Stimulated activated CD8-positive, alpha-beta memory T cell treated with anti-CD3 and anti-CD28 coated beads, Interleukin-12 subunit alpha, Interleukin-12 subunit beta, amount 100 ng/mL, for 24 hours (primary cell): ENCODE data around the gene MISP3.
"Not testable (repeated sequence)": the region's sequence is repeated elsewhere in the genome, so short reads cannot be mapped to it uniquely, and the experiment has no call there.

Experiments
- DNase-seq: peaks from one replicate; pipeline ENCODE4 v3.0.0-alpha.2; 2020; ENCODE audit errors: extremely low read depth

MISP3 gene

DNA sequence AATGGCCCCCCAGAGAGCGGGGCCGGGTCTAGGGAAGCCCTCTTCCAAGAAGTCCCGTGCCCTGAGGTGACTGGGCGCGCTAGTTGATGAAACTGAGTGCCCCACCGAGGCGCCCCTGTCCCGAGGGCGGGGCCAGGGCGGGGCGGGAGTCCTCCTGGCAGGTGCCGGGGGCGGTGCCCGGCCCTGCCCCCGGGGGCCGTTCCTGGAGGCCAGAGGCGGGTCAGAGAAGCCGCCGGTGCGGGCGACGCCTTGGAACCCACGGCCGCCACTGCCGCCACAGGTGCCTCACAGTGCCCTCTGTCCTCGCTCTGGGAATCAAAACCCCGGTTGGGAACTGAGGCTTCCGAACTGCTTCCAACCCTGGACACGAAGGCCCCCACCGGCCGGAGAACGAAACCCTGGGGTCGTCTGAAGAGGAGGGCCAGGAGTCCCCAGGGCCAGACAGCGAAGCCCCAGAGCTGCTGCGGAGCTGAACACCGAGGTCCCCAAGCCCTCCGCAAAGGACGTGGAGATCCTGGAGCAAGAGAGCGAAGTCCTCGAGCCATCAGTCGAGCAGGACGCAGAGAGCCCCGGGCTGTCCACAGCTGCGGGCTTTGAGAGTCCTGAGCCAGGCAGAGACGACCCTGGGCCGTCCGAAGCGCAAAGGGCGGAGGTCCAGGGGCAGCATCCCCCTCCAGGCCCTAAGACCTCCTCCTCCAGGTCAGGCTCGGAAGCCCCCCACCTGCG lies at the start of gene MISP3:
MISP3 (plus strand) TSS at position 252 of the 726 bp plus-strand sequence. CDS start 524 bp downstream, outside the sequence.
- no peak for DNase-seq

DNA sequence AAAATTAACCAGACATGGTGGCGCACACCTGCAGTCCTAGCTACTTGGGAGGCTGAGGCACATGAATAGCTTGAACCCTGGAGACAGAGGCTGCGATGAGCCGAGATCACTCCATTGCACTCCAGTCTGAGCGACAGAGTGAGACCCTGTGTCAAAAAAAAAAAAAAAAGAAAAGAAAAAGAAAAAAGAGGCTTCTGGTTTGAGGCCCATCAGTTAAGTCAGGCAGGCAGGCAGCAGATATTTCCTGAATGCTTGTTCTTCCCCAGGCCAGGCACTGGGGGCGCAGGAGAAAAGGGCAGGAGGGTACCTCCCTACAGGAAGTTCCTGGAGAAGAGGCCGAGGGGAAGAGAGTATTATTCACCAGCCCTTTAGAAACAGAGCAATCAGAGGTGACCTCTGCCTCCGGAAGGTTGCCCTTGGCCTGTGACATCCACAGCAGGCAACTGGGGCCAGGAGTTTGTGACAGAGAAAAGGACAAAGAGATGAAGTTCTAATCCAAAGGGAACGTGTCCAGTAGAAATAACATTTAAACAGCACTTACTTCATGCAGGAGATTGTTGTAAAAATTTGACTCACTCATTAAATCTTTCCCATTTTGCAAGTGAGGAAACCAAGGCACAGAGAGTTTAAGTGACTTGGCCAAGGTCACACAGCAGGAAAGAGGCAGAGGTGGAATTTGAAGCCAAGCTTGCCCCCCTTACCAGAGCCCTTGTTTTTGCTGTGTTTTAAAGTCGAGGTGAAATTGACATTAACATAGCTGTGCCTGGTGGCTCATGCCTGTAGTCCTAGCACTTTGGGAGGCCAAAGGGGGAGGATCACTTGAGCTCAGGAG lies 49.0 kb upstream of the MISP3 start:
- DNase-seq: no peak

DNA sequence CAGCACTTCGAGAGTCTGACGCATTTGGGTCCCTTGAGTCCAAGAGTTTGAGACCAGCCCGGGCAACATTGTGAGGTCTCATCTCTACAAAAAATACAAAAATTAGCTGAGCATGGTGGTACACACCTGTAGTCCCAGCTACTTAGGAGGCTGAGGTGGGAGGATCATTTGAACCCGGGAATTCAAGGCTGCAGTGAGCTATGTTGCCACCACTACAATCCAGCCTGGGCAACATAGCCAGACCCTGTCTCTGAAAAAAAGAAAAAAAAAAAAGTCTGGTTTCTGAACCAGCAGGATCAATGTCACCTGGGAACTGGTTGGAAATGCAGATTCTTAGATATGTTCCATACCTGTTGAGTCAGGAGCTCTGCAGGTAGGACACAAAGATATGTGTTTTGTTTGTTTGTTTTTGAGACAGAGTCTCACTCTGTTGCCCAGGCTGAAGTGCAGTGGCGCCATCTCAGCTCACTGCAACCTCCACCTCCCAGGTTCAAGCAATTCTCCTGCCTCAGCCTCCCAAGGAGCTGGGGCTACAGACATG lies 45.9 kb upstream of the MISP3 start:
- not testable (repeated sequence) for DNase-seq

DNA sequence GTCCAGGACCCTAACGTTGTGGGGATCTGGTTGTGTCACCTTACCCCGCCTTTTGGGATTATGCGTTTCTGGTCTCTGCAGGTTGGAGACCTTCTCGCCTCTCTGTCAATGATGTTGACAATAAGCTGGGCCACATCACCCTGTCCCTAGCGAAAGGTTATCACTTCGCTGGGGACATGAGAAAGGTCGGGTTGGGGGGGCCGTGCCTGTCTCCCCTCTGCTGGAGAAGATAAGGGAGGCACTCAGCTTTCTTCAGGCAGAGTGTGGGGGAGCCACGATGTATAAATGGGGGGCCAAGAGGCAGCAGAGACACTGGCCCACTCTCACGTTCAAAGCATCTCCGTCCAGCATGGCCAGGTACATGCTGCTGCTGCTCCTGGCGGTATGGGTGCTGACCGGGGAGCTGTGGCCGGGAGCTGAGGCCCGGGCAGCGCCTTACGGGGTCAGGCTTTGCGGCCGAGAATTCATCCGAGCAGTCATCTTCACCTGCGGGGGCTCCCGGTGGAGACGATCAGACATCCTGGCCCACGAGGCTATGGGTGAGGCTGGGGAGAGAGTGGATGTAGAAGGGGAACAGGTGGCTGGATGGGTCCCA lies 44.6 kb upstream of the MISP3 start, which contains the start of gene RLN3:
RLN3 (plus strand) TSS at position 293 of the 595 bp plus-strand sequence; CDS start at position 350, 57 bp downstream.
- DNase-seq: no peak

DNA sequence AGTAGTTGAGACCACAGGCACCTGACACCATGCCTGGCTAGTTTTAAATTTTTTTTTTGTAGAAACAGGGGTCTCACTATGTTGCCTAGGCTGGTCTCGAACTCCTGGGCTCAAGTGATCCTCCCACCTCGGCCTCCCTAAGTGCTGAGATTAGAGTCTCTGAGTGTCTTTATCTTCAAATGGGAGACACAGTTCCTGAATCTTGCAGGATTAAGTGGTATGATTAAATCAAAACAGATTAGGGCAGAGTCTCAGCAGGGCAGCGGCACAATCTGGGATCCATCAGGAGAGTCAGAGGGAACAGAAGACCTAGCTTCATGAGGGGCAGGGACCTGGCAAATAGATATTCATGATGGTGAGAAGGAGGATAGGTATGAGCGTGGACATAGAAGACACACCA lies 43.7 kb upstream of the MISP3 start:
- DNase-seq: no peak

DNA sequence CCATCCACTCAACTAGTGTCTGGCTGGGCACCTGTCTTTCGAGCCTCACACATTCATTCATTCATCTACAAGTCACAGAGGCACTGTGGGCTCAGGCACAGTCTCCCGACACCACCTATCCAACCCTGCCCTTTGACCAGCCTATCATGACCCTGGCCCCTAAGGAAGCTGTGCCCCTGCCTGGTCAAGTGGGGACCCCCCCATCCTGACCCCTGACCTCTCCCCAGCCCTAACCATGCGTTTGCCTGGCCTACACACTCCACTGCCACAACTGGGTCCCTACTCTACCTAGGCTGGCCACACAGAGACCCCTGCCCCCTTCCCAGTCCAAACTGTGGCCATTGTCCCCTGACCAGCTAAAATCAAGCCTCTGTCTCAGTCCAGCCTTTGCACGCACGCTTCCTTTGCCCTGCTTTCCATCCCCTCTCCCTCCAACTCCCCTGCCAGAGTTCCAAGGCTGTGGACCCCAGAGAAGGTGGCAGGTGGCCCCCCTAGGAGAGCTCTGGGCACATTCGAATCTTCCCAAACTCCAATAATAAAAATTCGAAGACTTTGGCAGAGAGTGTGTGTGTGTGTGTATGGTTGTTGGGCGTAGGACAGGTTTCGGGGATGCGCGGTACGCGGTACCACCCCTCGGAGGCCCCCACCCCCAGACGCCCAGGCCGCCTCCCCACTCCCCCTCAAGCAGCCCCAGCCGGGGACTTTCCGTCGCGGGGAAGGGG lies 41.4 kb upstream of the MISP3 start:
- no peak for DNase-seq

DNA sequence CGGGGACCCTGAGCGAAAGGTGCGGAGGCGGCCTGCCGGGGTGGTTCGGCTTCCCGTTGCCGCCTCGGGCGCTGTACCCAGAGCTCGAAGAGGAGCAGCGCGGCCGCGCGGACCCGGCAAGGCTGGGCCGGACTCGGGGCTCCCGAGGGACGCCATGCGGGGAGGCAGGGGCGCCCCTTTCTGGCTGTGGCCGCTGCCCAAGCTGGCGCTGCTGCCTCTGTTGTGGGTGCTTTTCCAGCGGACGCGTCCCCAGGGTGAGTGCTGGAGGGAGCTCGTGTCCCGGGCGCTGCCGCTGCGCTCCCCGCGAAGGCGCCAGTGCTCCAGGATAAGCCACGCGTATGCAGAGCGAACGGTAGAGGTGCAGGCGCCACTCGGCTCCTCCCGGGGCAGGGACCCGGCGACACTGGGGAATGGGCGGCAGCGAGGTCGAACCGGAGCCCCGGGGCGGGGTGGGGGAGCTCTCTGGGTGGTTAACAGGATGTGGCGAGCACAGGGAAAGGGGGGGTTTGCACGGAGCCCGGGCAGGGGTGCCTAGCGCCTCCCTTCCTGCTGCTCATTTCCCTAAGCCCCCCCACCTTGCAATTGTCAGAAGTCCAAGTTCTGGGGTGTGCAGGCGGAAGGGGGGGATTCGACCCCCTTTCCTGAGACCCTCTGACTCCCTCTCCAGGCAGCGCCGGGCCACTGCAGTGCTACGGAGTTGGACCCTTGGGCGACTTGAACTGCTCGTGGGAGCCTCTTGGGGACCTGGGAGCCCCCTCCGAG lies 40.7 kb upstream of the MISP3 start, which contains the start of gene IL27RA:
IL27RA (plus strand) TSS at position 44 of the 762 bp plus-strand sequence; CDS start at position 155, 111 bp downstream.
- peak; percentile 49 for DNase-seq

DNA sequence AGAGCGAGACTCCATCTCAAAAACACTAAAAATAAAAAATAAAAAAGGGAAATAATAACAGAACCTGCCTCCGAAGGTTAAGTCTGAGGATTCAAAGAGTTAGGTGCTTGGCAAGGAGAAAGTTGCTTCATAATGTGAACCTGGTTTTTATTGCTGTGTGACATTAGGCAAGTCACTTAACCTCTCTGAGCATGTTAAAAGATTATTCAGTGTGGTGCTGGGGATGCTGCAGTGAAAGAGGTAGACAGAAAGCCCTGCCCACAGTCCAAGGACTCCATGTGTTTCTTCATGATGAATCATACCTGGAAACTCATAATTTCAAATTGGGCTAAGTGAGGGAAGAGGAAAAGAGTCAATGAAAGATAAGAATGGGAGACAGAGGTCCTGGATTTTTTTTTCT lies 38.6 kb upstream of the MISP3 start:
- DNase-seq: no peak

DNA sequence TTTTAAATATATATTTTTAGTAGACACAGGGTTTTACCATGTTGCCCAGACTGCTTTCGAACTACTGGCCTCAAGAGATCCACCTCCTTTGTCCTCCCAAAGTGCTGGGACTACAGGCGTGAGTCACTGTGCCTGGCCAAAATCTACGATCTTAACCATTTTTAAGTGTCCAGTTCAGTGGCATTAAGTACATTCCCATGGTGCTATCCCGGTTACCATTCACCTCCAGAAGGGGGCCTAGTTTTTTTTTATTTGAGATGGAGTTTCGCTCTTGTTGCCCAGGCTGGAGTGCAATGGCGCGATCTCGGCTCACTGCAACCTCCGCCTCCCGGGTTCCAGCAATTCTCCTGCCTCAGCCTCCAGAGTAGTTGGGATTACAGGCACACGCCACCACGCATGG lies 37.4 kb upstream of the MISP3 start:
- DNase-seq: not testable (repeated sequence)

DNA sequence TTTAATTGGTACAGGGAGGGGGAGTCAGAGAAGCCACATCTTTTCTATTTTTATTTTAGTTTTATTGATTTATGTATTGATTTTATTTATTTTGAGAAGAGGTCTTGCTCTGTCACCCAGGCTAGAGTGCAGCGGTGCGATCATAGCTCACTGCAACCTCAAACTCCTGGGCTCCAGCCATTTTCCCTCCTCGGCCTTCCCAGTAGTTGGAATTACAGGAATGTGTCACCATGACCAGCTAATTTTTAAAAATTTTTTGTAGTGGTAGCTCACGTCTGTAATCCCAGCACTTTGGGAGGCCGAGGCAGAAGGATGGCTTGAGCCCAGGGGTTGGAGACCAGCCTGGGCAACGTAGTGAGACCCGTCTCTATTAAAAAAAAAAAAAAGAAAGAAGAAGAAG lies 36.9 kb upstream of the MISP3 start:
- no peak for DNase-seq

DNA sequence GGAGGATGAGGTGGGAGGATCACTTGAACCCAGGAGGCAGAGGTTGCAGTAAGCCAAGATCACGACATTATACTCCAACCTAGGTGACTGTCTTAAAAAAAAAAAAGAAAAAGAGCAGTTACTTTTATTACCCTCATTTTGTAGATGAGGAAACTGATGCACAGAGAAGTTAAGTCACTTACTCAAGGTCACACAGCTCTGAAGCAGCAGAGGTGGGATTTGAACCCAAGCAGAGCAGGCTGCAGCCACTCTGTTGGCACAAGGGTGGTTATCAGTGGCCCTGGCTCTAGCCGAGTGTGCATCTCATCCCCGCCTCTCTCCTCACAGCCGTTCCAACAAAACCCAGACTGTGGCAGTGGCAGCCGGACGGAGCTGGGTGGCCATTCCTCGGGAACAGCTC lies 33.4 kb upstream of the MISP3 start:
- DNase-seq: no peak

DNA sequence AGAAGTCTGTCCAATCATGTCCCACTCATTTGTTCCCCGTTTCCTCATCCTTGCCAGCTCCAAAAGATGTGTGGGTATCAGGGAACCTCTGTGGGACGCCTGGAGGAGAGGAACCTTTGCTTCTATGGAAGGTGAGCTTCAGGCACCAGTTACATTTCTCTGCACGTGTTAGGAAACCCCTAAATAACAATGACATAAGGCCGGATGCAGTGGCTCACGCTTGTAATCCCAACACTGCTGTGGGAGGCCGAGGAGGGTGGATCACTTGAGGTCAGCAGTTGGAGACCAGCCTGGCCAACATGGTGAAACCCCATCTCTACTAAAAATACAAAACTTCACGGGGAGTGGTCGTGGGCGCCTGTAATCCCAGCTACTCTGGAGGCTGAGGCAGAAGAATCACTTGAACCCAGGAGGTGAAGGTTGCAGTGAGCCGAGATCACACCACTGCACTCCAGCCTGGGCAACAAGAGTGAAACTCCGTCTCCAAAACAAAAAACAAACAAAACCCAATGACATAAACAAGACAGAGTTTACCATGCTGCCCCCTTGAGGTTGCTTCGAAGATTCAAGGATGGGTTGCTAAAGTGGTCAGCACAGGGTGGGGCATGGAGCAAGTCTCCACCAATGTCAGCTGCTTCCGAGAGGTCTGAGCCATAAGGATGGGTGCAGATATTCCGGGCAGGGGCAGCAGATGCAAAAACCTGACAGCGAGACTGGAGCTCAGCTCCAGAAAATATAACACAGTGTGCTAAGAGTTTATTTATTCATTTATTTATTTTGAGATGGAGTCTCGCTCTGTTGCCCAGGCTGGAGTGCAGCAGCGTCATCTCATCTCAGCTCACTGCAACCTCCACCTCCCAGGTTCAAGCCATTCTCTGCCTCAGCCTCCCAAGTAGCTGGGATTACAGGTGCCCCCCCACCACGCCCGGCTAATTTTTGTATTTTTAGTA lies 29.7 kb upstream of the MISP3 start:
- DNase-seq: not testable (repeated sequence)

DNA sequence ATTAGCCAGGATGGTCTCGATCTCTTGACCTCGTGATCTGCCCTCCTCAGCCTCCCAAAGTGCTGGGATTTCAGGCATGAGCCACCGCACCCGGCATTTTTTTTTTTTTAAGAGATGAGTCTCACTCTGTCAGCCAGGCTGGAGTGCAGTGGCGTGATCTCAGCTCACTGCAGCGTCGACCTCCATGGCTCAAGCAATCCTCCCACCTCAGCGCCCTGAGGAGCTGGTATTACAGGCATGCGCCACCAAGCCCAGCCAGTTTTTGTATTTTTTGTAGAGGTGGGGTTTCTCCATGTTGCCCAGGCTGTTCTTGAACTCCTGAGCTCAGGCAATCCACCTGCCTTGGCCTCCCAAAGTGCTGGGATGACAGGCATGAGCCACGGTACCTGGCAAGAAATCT lies 24.7 kb upstream of the MISP3 start:
- DNase-seq: not testable (repeated sequence)

DNA sequence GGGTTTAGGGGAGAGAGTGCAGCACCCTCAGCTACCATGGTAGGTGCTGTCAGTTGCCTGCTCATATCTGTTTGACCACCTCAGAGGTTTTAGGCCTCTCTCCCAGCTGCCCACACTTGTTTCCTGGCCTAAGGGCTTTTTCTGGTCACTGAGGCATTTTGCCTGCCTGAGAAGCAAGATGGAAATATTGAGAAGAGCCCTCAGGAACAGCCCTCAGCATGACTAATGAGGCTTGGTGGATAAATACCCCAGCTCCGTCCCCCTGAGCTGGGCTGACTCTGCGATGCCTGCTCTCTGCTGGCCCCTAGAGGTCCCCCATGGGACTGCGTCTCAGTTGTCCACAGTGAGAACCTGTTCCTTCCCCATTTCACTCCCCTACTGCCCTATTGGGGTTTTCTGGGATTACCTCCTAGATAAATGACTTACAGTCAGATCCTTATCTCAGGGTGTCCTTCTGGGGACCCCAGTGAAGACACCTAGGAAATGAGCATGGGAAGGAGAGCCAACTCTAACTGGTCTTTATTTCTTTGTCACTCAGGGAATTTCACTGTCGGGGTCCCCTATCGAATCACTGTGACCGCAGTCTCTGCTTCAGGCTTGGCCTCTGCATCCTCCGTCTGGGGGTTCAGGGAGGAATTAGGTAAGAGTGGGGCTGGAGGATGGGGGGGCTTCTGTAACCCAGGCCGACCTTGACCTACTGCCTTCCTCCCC lies 24.0 kb upstream of the MISP3 start:
- DNase-seq: no peak

DNA sequence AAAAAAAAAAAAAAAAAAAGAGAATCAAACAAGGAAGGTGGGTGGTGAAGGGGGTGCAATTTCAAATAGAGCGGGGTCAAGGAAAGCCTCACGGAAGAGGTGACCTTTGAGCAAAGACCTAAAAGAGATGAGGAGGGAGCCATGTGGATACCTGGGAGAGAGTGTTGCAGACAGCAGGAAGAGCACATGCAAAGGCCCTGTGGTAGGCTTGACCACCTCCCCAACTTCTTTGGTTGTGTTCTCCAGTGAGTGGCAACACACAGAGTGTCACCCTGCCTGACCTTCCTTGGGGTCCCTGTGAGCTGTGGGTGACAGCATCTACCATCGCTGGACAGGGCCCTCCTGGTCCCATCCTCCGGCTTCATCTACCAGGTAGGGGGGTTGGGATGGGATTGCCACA lies 22.1 kb upstream of the MISP3 start:
- DNase-seq: no peak

DNA sequence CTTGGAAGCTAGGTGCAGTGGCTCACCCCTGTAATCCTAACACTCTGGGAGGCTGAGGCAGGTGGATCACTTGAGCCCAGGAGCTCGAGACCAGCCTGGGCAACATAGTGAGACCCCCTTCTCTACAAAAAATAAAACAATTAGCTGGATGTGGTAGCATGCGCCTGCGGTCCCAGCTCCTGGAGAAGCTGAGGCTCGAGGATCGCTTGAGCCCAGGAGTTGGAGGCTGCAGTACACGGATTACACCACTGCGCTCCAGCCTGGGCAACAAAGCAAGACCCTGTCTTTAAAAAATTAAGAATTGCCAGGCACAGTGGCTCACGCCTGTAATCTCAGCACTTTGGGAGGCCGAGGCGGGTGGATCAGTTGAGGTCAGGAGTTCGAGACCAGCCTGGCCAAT lies 21.6 kb upstream of the MISP3 start:
- DNase-seq: not testable (repeated sequence)

DNA sequence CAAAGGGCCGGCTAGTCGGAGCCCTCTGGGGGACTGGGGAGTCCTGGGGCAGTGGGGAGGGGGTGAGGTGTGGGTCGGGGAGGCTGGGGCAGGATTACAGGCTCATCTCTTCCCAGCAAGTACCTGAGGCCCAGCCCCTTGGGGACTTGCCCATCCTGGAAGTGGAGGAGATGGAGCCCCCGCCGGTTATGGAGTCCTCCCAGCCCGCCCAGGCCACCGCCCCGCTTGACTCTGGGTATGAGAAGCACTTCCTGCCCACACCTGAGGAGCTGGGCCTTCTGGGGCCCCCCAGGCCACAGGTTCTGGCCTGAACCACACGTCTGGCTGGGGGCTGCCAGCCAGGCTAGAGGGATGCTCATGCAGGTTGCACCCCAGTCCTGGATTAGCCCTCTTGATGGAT lies 20.6 kb upstream of the MISP3 start:
- no peak for DNase-seq

DNA sequence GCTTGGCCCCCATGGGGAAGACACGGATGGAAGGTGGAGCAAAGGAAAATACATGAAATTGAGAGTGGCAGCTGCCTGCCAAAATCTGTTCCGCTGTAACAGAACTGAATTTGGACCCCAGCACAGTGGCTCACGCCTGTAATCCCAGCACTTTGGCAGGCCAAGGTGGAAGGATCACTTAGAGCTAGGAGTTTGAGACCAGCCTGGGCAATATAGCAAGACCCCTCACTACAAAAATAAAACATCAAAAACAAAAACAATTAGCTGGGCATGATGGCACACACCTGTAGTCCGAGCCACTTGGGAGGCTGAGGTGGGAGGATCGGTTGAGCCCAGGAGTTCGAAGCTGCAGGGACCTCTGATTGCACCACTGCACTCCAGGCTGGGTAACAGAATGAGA lies 20.1 kb upstream of the MISP3 start:
- DNase-seq: no peak

DNA sequence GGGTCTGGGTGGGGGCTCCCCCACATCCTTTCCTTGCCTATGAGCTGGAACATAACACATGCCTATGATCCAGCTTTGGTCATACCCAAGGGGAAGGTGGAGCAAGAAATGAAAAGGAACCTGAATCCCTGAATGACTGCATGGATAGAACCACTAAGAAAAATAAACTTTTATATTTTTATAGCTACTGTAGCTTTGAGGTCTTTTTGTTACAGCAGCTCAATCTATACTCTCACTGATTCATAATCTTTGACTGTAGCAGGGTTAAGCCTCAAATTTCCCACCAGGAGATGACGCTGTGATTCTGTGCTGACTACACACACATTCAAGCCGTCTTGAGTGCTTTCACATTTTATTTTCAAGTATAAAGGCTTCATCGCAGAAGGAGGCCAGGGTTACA lies 19.6 kb upstream of the MISP3 start:
- no peak for DNase-seq
